ENCODE results near the gene SUGCT. TPM values are rescaled to one million over a fixed set of nuclear protein-coding genes. Genes with fewer than 3 reads are reported as not detected.

The SUGCT gene
- total RNA-seq, 1 experiment from 2014 or later: 5.4 TPM

- Histone ChIP-seq H3K4me1 (ENCODE audit: insufficient read depth, low read length) (peaks cover 8% of the 10 kb centered on the region; the same call in 1 of the 2 replicates), H4K91ac (ENCODE audit: insufficient read length, low read depth, low read length) (no peak overlapping the region), H2AFZ (ENCODE audit: low read length) (no peak overlapping the region), H3K9me3 (ENCODE audit: control insufficient read depth, low read depth, low read length) (no peaks in the 10 kb centered on the region), H2BK15ac (ENCODE audit: low read depth, low read length) (no peak overlapping the region), H3K27me3 (ENCODE audit: insufficient read depth, low read length) (no peaks in the 10 kb centered on the region), H3K23ac (ENCODE audit: insufficient read length, low read depth, low read length) (no peak overlapping the region), H4K5ac (ENCODE audit: insufficient read length, low read depth, low read length) (no peak overlapping the region), H3K18ac (ENCODE audit: insufficient read length, low read depth, low read length) (no peak overlapping the region), H4K8ac (replicated peaks; ENCODE audit: insufficient read length, low read depth, low read length) (no peak overlapping the region), H2BK5ac (ENCODE audit: insufficient read length, low read length) (no peak overlapping the region), H3K4me2 (ENCODE audit: insufficient read depth, insufficient read length, low read length) (no peak overlapping the region), H3K9ac (ENCODE audit: extremely low read depth, insufficient read length, low read length) (no peak overlapping the region), H2BK20ac (ENCODE audit: low read depth, low read length, poor library complexity, severe bottlenecking) (no peak overlapping the region), H3K23me2 (ENCODE audit: insufficient read length, low read depth, low read length, poor library complexity, severe bottlenecking) (no peaks in the 10 kb centered on the region), H3T11ph (ENCODE audit: low read length) (no peak overlapping the region), H2AK5ac (ENCODE audit: insufficient read length, low read length) (no peak overlapping the region), H4K20me1 (ENCODE audit: control insufficient read depth, insufficient read depth, insufficient read length) (no peaks in the 10 kb centered on the region), H3K27ac (ENCODE audit: insufficient read length, low read depth, low read length) (no peak overlapping the region), H2BK120ac (ENCODE audit: low read depth, low read length, poor library complexity, severe bottlenecking) (no peak overlapping the region), H3K56ac (ENCODE audit: insufficient read length, low read depth, low read length) (no peak overlapping the region), H3K79me1 (ENCODE audit: insufficient read depth, low read depth, low read length, poor library complexity, severe bottlenecking) (no peaks in the 10 kb centered on the region), H2BK12ac (ENCODE audit: insufficient read length, low read depth, low read length) (no peak overlapping the region), H3K4ac (ENCODE audit: low read depth, low read length) (no peak overlapping the region), H3K14ac (ENCODE audit: insufficient read depth, low read length) (no peak overlapping the region), H3K79me2 (ENCODE audit: insufficient read depth, low read length) (no peaks in the 10 kb centered on the region)
- no peak for DNase-seq
- peaks cover 20 to 28% of the 10 kb centered on the region in 2 experiments for H3K4me1 Mint-ChIP-seq
- H3K27me3 Mint-ChIP-seq (ENCODE audit: low read depth): no peaks in the 10 kb centered on the region
- H3K4me3 Mint-ChIP-seq: no peak overlapping the region
- no peak for TF ChIP-seq CTCF (conservative IDR thresholded peaks at IDR 0.05)
- WGBS (ENCODE audit: extremely low coverage, insufficient read length, low lambda C conversion rate): no CpG with 5 or more reads among the region's 5 CpGs
- H3K36me3 Mint-ChIP-seq (ENCODE audit: insufficient read depth in 1 of 3, low read depth in 3 of 3): no peaks in the 10 kb centered on the region
- H3K9me3 Mint-ChIP-seq: no peaks in the 10 kb centered on the region
- H3K27ac Mint-ChIP-seq: no peak overlapping the region
Observed at GRCh38 chr7:40760293-40760964, 625.6 kb downstream of the SUGCT start.
